ENCODE data around the gene DUSP1.

- no peak for TF ChIP-seq CTCF (IDR thresholded peaks at IDR 0.05)
- no peak for TF ChIP-seq POLR2A (IDR thresholded peaks at IDR 0.05)
- peak in 1 of 2 donors; percentile 49 for TF ChIP-seq POLR2AphosphoS5 (IDR thresholded peaks at IDR 0.05)
- peak in 1 of 4 donors; percentile 55 for TF ChIP-seq EP300 (IDR thresholded peaks at IDR 0.05)
Observed at GRCh38 chr5:172730981-172731679, 39.9 kb downstream of the DUSP1 start.

Measured in upper lobe of left lung (tissue), 4 donors.